ENCODE measurements around the gene EIF4E2. TPM values are rescaled to one million over a fixed set of nuclear protein-coding genes. Genes with fewer than 3 reads are reported as not detected.

The EIF4E2 gene
- total RNA-seq, 1 experiment from 2014 or later = 69.6 TPM

- no peaks in the 10 kb centered on the region for H4K20me1 ChIP-seq (ENCODE audit: insufficient read depth)
- no peak for DNase-seq
- H2AFZ ChIP-seq = no peak overlapping the region
- intact Hi-C loops (cut with micrococcal nuclease; ENCODE audit: unreplicated experiment) = no loop called here
- H3K4me1 ChIP-seq (replicated peaks; ENCODE audit: insufficient read depth) = no peaks in the 10 kb centered on the region
- H3K27ac ChIP-seq = no peak overlapping the region
- H3K27me3 ChIP-seq (ENCODE audit: insufficient read depth, low read depth) = peaks cover 56% of the 10 kb centered on the region
- H3K36me3 ChIP-seq (ENCODE audit: low read depth) = no peaks in the 10 kb centered on the region
- H3K9me2 ChIP-seq (ENCODE audit: insufficient read depth) = no peaks in the 10 kb centered on the region
- H3F3A ChIP-seq (ENCODE audit: insufficient read depth, low read depth) = no peaks in the 10 kb centered on the region
- BruUV-seq (replicated peaks) = no TSS peak
- H3K4me3 ChIP-seq = no peak overlapping the region
- no peaks in the 10 kb centered on the region for H3K9me3 ChIP-seq (ENCODE audit: insufficient read depth, low read depth)
- H3K4me2 ChIP-seq = no peak overlapping the region
- CTCF ChIA-PET = no interaction called here
- TF ChIP-seq CTCF (conservative IDR thresholded peaks at IDR 0.05) (no peak), EZH2 (IDR thresholded peaks at IDR 0.05; ENCODE audit: low read depth) (no peak)
- POLR2A ChIA-PET (ENCODE audit: unreplicated experiment) = no interaction called here
- H3K79me2 ChIP-seq (ENCODE audit: low read depth) = no peaks in the 10 kb centered on the region
Observed at GRCh38 chr2:232503809-232504323, 46.6 kb upstream of the EIF4E2 start.

- no peaks in the 10 kb centered on the region for H3K9me2 ChIP-seq (ENCODE audit: insufficient read depth)
- BruUV-seq (replicated peaks) = no TSS peak
- H3K9me3 ChIP-seq (ENCODE audit: insufficient read depth, low read depth) = no peaks in the 10 kb centered on the region
- H3K27ac ChIP-seq = no peak overlapping the region
- H3K79me2 ChIP-seq (ENCODE audit: low read depth) = no peaks in the 10 kb centered on the region
- intact Hi-C loops (cut with micrococcal nuclease; ENCODE audit: unreplicated experiment) = no loop called here
- POLR2A ChIA-PET (ENCODE audit: unreplicated experiment) = no interaction called here
- no peak for DNase-seq
- CTCF ChIA-PET = no interaction called here
- peaks cover 56% of the 10 kb centered on the region for H3K27me3 ChIP-seq (ENCODE audit: insufficient read depth, low read depth)
- no peaks in the 10 kb centered on the region for H3K36me3 ChIP-seq (ENCODE audit: low read depth)
- no peaks in the 10 kb centered on the region for H3F3A ChIP-seq (ENCODE audit: insufficient read depth, low read depth)
- H2AFZ ChIP-seq = no peak overlapping the region
- no peak overlapping the region for H3K4me2 ChIP-seq
- H3K4me3 ChIP-seq = no peak overlapping the region
- H3K4me1 ChIP-seq (replicated peaks; ENCODE audit: insufficient read depth) = no peaks in the 10 kb centered on the region
- TF ChIP-seq EZH2 (IDR thresholded peaks at IDR 0.05; ENCODE audit: low read depth) (no peak), CTCF (conservative IDR thresholded peaks at IDR 0.05) (no peak)
- no peaks in the 10 kb centered on the region for H4K20me1 ChIP-seq (ENCODE audit: insufficient read depth)
Observed at GRCh38 chr2:232504438-232504837, 46.1 kb upstream of the EIF4E2 start.

GRCh38 chr2:232505856-232506255 lies 44.6 kb upstream of the EIF4E2 start:
- H3K9me2 ChIP-seq (ENCODE audit: insufficient read depth) = no peaks in the 10 kb centered on the region
- ChIA-PET POLR2A (ENCODE audit: unreplicated experiment) (no interaction called here), CTCF (no interaction called here)
- H3K9me3 ChIP-seq (ENCODE audit: insufficient read depth, low read depth) = no peaks in the 10 kb centered on the region
- H2AFZ ChIP-seq = no peak overlapping the region
- no peak for DNase-seq
- no peaks in the 10 kb centered on the region for H4K20me1 ChIP-seq (ENCODE audit: insufficient read depth)
- H3F3A ChIP-seq (ENCODE audit: insufficient read depth, low read depth) = no peaks in the 10 kb centered on the region; the same call in 1 of the 2 replicates
- H3K27me3 ChIP-seq (ENCODE audit: insufficient read depth, low read depth) = peaks cover 56% of the 10 kb centered on the region
- intact Hi-C loops (cut with micrococcal nuclease; ENCODE audit: unreplicated experiment) = no loop called here
- H3K27ac ChIP-seq = no peak overlapping the region
- H3K4me2 ChIP-seq = no peak overlapping the region
- no TSS peak for BruUV-seq (replicated peaks)
- no peaks in the 10 kb centered on the region for H3K4me1 ChIP-seq (replicated peaks; ENCODE audit: insufficient read depth)
- no peak for TF ChIP-seq EZH2 (IDR thresholded peaks at IDR 0.05; ENCODE audit: low read depth)
- TF ChIP-seq CTCF (conservative IDR thresholded peaks at IDR 0.05) = no peak
- H3K4me3 ChIP-seq = no peak overlapping the region
- no peaks in the 10 kb centered on the region for H3K36me3 ChIP-seq (ENCODE audit: low read depth)
- H3K79me2 ChIP-seq (ENCODE audit: low read depth) = no peaks in the 10 kb centered on the region

Measured in PC-9 (cell line).